Right kidney (tissue), 1 donor: ENCODE results near the gene TMEM204.
"Not testable (repeated sequence)": the region's sequence is repeated elsewhere in the genome, so short reads cannot be mapped to it uniquely, and the experiment has no call there.

Source experiments
- DNase-seq: peaks from one replicate; pipeline ENCODE4 v3.0.0-alpha.2; 2016

The TMEM204 gene

DNA sequence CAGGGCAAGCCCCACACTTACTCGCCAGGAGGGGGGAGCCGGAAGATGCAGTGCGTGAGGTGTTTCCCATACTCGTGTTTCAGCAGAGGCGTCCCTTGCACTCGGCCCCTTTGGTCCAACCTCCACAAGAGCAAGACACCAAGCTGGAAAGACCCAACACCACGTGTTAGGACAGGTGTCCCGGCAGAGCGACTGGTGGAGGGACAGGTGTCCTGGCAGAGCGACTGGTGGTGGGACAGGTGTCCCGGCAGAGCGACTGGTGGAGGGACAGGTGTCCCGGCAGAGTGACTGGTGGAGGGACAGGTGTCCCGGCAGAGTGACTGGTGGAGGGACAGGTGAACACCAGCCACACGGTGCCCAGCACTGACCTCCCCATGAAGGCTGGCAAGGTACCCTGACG lies 59.0 kb downstream of the TMEM204 start:
- DNase-seq, result no peak

DNA sequence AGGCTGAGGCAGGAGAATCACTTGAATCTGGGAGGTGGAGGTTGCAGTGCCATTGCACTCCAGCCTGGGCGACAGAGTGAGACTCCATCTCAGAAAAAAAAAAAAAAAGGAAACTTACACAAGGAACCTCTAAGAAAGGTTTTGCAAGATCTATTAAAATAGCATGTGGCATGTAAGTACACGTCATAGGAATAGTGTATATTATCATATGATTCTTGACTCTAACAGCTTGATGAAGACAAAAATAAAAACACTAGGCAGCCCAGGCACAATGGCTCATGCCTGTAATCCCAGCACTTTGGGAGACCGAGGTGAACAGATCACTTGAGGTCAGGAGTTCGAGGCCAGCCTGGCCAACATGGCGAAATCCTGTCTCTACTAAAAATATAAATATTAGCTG lies 62.0 kb downstream of the TMEM204 start:
- not testable (repeated sequence) for DNase-seq

DNA sequence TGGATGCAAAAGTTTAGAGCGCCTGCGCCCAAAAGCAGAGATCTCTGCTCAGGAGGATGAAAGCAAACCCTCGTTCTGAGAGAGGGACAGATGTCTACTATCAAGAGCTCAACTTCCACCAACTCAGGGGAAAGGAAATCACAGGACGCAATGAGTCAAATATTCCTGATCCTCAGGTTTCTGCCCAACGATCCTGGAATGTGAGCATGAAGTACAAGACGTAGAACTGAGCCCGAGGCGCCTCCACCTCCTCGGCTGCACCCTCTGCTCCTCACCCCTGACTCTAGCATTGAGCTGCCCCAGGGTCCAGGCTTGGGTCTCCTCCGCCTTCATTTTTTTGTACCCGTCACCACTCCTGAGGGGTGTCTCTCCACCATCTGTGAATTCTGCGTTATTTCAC lies 63.0 kb downstream of the TMEM204 start:
- no peak for DNase-seq

DNA sequence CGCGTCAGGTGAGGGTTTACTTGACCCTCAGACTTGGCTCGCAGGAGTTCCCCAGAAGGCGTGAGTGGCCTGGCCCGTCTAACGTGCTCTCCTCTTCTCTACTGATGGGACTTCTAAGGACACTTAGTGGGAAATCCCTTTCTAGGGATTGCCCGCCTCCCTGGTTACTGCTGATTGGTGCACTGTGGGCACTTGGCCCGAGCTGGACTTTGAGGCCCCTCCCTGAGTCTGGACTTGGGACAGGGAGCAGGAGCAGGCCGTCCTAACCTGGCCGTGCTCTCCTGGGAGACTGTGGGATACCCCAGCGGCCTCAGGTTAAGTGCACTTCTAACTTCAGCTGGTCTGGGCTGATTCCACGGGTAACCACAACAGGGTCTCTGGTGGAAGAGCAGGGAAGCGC lies 63.7 kb downstream of the TMEM204 start:
- DNase-seq, result no peak

DNA sequence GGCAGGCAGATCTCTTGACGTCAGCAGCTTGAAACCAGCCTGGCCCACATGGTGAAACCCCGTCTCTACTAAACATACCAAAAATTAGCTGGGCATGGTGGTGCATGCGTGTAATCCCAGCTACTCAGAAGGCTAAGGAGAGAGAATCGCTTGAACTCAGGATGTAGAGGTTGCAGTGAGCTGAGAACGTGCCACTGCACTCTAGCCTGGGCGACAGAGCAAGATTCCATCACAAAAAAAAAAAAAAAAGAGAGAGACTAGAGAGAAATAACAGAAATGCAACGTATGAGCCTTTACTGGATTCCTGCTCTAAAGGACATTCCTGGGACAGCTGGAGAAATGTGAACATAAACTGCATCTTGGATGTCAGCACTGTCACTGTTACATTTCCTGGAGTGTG lies 67.6 kb downstream of the TMEM204 start:
- DNase-seq, result no peak

DNA sequence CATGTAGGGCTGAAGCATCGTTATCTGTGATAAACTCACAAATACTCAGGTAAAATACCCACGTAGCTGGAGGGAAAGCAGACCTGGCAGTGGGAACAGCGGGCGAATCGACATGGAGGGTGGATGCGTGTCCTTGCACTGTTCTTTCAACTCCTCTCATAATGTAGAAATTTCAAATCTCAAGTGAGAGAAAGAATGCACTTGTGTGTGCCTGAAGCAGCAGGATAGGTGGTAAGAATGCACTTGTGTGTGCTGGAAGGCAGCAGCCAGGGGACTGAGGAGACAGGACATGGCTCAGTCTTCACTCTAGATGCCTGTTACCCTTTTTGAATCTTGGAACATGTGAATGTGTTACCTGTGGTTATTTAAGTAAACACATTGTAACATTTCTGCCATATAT lies 68.0 kb downstream of the TMEM204 start:
- DNase-seq, result no peak

DNA sequence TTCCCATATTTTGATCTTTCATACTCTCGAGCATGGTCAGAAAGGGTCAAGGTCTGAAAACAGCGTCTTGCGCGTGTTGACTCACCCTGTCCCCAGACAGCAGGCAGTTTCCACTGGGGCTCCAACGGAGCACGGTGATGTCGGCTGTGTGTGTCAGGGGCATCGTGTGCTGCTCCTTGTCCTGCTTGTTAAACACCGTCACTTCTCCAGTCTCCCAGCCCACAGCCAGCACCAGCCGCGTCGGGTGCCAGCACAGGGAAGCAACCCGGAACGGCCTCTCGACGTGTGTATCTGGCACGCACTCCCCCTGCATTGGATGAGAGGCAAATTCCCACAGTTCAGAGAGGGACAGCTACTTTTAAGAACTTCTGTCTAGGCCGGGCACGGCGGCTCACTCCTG lies 68.8 kb downstream of the TMEM204 start:
- no peak for DNase-seq
